SK-N-SH (cell line): ENCODE data around the gene SEPTIN10. TPM values are rescaled to one million over a fixed set of nuclear protein-coding genes. Genes with fewer than 3 reads are reported as not detected.

Experiments
- CTCF ChIA-PET: fragments of 300-600, 350-600 bp; formaldehyde crosslinking; extraction: SDS; loops from one replicate; lab custom pipeline; 2021; lab: Yijun Ruan, JAX
- POLR2A ChIA-PET: fragments of 350-600 bp; sonication (Branson Sonifier 250); formaldehyde crosslinking; extraction: SDS; loops from one replicate; lab custom pipeline; 2020; ENCODE audit warnings: antibody characterized with exemption, inconsistent platforms; lab: Yijun Ruan, JAX
- DNase-seq: peaks from one replicate; pipeline ENCODE4 v3.0.0; 2012
- H2AFZ ChIP-seq: fragments of 200-600 bp; sonication (generic); 2 replicates; pipeline ENCODE4 v1.8.1; 2016; ENCODE audit warnings: antibody characterized with exemption, mild to moderate bottlenecking, low read depth
- H3F3A ChIP-seq: fragments of 200-600 bp; sonication (generic); replicated peaks from 2 replicates; pipeline ENCODE3; 2016; ENCODE audit warnings: antibody characterized with exemption, mild to moderate bottlenecking; ENCODE audit not compliant: insufficient read depth
- H3K27ac ChIP-seq, 2 experiments: fragments of 200-500 bp in 1 of 2; fragments of 200-600 bp in 1 of 2; sonication (Bioruptor generic) in 1 of 2; sonication (generic), shearing (Covaris generic) in 1 of 2; 2 replicates each; pipeline versions ENCODE4 v1.5.1 to v1.6.1; 2014 to 2016; ENCODE audit warnings: low read depth in 2 of 2, inconsistent platforms in 1 of 2, low read length in 1 of 2, mild to moderate bottlenecking in 1 of 2, mixed read lengths in 1 of 2
- H3K27me3 ChIP-seq: fragments of 200-600 bp; sonication (generic), shearing (Covaris generic); 2 replicates; pipeline ENCODE4 v1.6.1; 2016; ENCODE audit warnings: mixed run types; ENCODE audit not compliant: insufficient read depth
- H3K36me3 ChIP-seq, 2 experiments: fragments of 200-500 bp in 1 of 2; fragments of 200-600 bp in 1 of 2; sonication (Bioruptor generic) in 1 of 2; sonication (generic) in 1 of 2; replicated peaks in 1 of 2; 2 replicates each; pipeline versions ENCODE3 to v1.5.1; 2014 to 2016; ENCODE audit warnings: low read length in 1 of 2, mild to moderate bottlenecking in 1 of 2; ENCODE audit not compliant: insufficient read depth in 2 of 2, control insufficient read depth in 1 of 2
- H3K4me1 ChIP-seq, 2 experiments: fragments of 200-500 bp in 1 of 2; fragments of 200-600 bp in 1 of 2; sonication (Bioruptor generic) in 1 of 2; sonication (generic), shearing (Covaris generic) in 1 of 2; 2 replicates each; pipeline versions ENCODE4 v1.5.1 to v1.6.1; 2014 to 2016; ENCODE audit warnings: low read depth in 1 of 2, low read length in 1 of 2, mixed run types in 1 of 2; ENCODE audit not compliant: insufficient read depth in 2 of 2, control insufficient read depth in 1 of 2
- H3K4me2 ChIP-seq: fragments of 200-600 bp; sonication (generic), shearing (Covaris generic); 2 replicates; pipeline ENCODE4 v1.6.1; 2017; ENCODE audit warnings: mixed run types
- H3K4me3 ChIP-seq, 2 experiments: fragments of 200-500 bp in 1 of 2; fragments of 200-600 bp in 1 of 2; sonication (Bioruptor generic) in 1 of 2; sonication (generic), shearing (Covaris generic) in 1 of 2; 2 replicates each; pipeline versions ENCODE4 v1.5.1 to v1.8.1; 2014 to 2016; ENCODE audit warnings: low read depth in 2 of 2, inconsistent platforms in 1 of 2, low read length in 1 of 2, mild to moderate bottlenecking in 1 of 2, mixed read lengths in 1 of 2, moderate library complexity in 1 of 2
- H3K79me2 ChIP-seq: fragments of 200-600 bp; sonication (generic); 2 replicates; pipeline ENCODE4 v1.8.1; 2017; ENCODE audit warnings: mild to moderate bottlenecking; ENCODE audit not compliant: insufficient read depth
- H3K9ac ChIP-seq: fragments of 200-600 bp; sonication (generic); 2 replicates; pipeline ENCODE4 v1.6.1; 2017; ENCODE audit warnings: mixed run types
- H3K9me2 ChIP-seq: fragments of 200-600 bp; sonication (generic); 2 replicates; pipeline ENCODE4 v1.6.1; 2017; ENCODE audit warnings: mixed run types
- H3K9me3 ChIP-seq: fragments of 200-600 bp; sonication (generic); 2 replicates; pipeline ENCODE4 v1.6.1; 2017; ENCODE audit warnings: mixed run types, mild to moderate bottlenecking, moderate library complexity
- H4K20me1 ChIP-seq: fragments of 200-600 bp; sonication (generic); 2 replicates; pipeline ENCODE4 v1.6.1; 2017; ENCODE audit warnings: mild to moderate bottlenecking, mixed run types; ENCODE audit not compliant: insufficient read depth
- ELF1 ChIP-seq: IDR thresholded peaks from 2 replicates; pipeline ENCODE4 v1.4.0; 2012
- EP300 ChIP-seq, 2 experiments: IDR thresholded peaks; 2 replicates each; pipeline versions ENCODE4 v1.4.0 to v1.6.1; 2012; ENCODE audit warnings: borderline replicate concordance in 1 of 2, low read depth in 1 of 2, low read length in 1 of 2
- EZH2phosphoT487 ChIP-seq: fragments of 200-600 bp; sonication (generic); IDR thresholded peaks from 2 replicates; pipeline ENCODE4 v1.6.1; 2017; ENCODE audit warnings: low read depth, mixed run types, mild to moderate bottlenecking, antibody characterized with exemption, moderate library complexity, borderline replicate concordance
- FOXM1 ChIP-seq: IDR thresholded peaks from 2 replicates; pipeline ENCODE4 v1.4.0; 2012; ENCODE audit warnings: low read depth, mild to moderate bottlenecking
- MEF2A ChIP-seq: IDR thresholded peaks from 2 replicates; pipeline ENCODE4 v1.4.0; 2012; ENCODE audit warnings: low read depth, borderline replicate concordance
- MXI1 ChIP-seq: IDR thresholded peaks from 2 replicates; pipeline ENCODE4 v1.6.1; 2012; ENCODE audit warnings: mild to moderate bottlenecking, low read depth, low read length, improper control_type of control experiment
- NRF1 ChIP-seq: IDR thresholded peaks from 2 replicates; pipeline ENCODE4 v1.6.1; 2012; ENCODE audit warnings: low read depth, mild to moderate bottlenecking, low read length
- POLR2AphosphoS5 ChIP-seq: IDR thresholded peaks from 2 replicates; pipeline ENCODE4 v1.6.1; 2012; ENCODE audit warnings: low read depth, low read length
- RAD21 ChIP-seq: IDR thresholded peaks from 2 replicates; pipeline ENCODE4 v1.6.1; 2012; ENCODE audit warnings: mild to moderate bottlenecking, low read length
- RCOR1 ChIP-seq: fragments of 150-350 bp; IDR thresholded peaks from 2 replicates; pipeline ENCODE4 v1.6.1; 2017; ENCODE audit warnings: antibody characterized with exemption, low read length
- RFX5 ChIP-seq: IDR thresholded peaks from 2 replicates; pipeline ENCODE4 v1.6.1; 2012; ENCODE audit warnings: mild to moderate bottlenecking, improper control_type of control experiment, low read length
- RXRA ChIP-seq: IDR thresholded peaks from 2 replicates; pipeline ENCODE4 v1.4.0; 2012; ENCODE audit warnings: low read depth, mild to moderate bottlenecking, borderline replicate concordance
- TAF1 ChIP-seq: IDR thresholded peaks from 2 replicates; pipeline ENCODE4 v1.6.1; 2012; ENCODE audit warnings: low read depth, mild to moderate bottlenecking, low read length, moderate library complexity, borderline replicate concordance
- TCF12 ChIP-seq: IDR thresholded peaks from 2 replicates; pipeline ENCODE4 v1.4.0; 2012
- TEAD4 ChIP-seq: IDR thresholded peaks from 2 replicates; pipeline ENCODE4 v1.4.0; 2012; ENCODE audit warnings: mild to moderate bottlenecking, borderline replicate concordance; ENCODE audit not compliant: insufficient read depth
- WGBS: methylation state at CpG from one replicate; pipeline ENCODE4 v1.1.6; 2017; ENCODE audit warnings: low lambda C conversion rate; 5-methylcytosine and 5-hydroxymethylcytosine counted together
- polyA plus RNA-seq, 3 experiments: library from polyadenylated mRNA; depleted of rRNA; stranded (reverse); fragments of >200 nt; gene quantifications; 2 replicates each; pipeline ENCODE4 v1.2.3, GENCODE V29; 2012
- TF ChIP-seq, protein P1 (sequence below): fragments of 150-350 bp; IDR thresholded peaks from 2 replicates; pipeline ENCODE4 v1.6.1; 2017; ENCODE audit warnings: antibody characterized with exemption, low read length, low read depth, borderline replicate concordance
- TF ChIP-seq, protein P2 (sequence below): fragments of 150-350 bp; IDR thresholded peaks from 2 replicates; pipeline ENCODE4 v1.6.1; 2016; ENCODE audit warnings: mild to moderate bottlenecking, low read depth, low read length
- TF ChIP-seq, protein P3 (sequence below): IDR thresholded peaks from 2 replicates; pipeline ENCODE4 v1.4.0; 2012; ENCODE audit warnings: low read depth, borderline replicate concordance
- TF ChIP-seq, protein P4 (sequence below): IDR thresholded peaks from 2 replicates; pipeline ENCODE4 v1.4.0; 2012; ENCODE audit warnings: low read depth, borderline replicate concordance

The SEPTIN10 gene
- polyA plus RNA-seq, 1 of the 3 experiments (the other 2 are of a cell fraction) = 46.5 TPM

DNA sequence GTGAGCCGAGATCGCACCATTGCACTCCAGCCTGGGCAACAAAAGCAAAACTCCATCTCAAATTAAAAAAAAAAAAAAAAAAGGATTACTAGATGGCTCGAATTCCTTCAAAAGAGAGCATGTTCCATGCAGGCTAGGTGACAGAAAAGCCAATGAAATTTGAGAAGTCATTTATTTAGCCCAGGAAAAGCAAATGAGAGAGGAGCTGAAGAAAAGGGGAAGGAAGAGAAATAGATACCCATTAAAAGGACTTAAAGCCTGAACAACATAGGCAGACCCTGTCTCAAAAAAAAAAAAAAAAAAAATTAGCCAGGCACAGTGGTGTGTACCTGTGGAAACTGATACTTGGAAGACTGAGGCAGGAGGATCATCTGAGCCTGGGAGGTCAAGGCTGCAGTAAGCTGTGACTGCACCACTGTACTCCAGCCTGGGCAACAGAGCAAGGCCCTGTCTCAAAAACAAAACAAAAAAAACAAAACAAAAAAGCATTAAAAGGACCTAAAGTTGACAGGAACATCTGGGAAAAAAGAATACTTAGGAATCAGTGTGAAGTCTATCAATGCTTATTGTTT lies 11.1 kb downstream of the SEPTIN10 start:
- peaks cover 99% of the 10 kb centered on the region for H3K79me2 ChIP-seq
- POLR2A ChIA-PET = interaction anchor here (0.7 kb wide), 1 partner anchor 8 kb away, joined by 3 read pairs; no protein-coding TSS in a partner anchor
- CTCF ChIA-PET = interaction anchor here (0.9 to 1.4 kb wide), 2 partner anchors 11 to 56 kb away, joined by 3 read pairs; partner anchors contain the start of genes SEPTIN10 and SOWAHC
- no peak overlapping the region for H2AFZ ChIP-seq
- TF ChIP-seq TCF12 (no peak), EP300 (IDR thresholded peaks at IDR 0.05; ENCODE audit: borderline replicate concordance in 1 of 2, low read depth in 1 of 2, low read length in 1 of 2) (no peak), EZH2phosphoT487 (no peak), RAD21 (no peak), MXI1 (no peak), RFX5 (no peak), RCOR1 (no peak)
- TF ChIP-seq, protein P1, sequence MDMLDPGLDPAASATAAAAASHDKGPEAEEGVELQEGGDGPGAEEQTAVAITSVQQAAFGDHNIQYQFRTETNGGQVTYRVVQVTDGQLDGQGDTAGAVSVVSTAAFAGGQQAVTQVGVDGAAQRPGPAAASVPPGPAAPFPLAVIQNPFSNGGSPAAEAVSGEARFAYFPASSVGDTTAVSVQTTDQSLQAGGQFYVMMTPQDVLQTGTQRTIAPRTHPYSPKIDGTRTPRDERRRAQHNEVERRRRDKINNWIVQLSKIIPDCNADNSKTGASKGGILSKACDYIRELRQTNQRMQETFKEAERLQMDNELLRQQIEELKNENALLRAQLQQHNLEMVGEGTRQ = no peak
- TF ChIP-seq, protein P2, sequence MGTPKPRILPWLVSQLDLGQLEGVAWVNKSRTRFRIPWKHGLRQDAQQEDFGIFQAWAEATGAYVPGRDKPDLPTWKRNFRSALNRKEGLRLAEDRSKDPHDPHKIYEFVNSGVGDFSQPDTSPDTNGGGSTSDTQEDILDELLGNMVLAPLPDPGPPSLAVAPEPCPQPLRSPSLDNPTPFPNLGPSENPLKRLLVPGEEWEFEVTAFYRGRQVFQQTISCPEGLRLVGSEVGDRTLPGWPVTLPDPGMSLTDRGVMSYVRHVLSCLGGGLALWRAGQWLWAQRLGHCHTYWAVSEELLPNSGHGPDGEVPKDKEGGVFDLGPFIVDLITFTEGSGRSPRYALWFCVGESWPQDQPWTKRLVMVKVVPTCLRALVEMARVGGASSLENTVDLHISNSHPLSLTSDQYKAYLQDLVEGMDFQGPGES = no peak
- TF ChIP-seq, protein P3, sequence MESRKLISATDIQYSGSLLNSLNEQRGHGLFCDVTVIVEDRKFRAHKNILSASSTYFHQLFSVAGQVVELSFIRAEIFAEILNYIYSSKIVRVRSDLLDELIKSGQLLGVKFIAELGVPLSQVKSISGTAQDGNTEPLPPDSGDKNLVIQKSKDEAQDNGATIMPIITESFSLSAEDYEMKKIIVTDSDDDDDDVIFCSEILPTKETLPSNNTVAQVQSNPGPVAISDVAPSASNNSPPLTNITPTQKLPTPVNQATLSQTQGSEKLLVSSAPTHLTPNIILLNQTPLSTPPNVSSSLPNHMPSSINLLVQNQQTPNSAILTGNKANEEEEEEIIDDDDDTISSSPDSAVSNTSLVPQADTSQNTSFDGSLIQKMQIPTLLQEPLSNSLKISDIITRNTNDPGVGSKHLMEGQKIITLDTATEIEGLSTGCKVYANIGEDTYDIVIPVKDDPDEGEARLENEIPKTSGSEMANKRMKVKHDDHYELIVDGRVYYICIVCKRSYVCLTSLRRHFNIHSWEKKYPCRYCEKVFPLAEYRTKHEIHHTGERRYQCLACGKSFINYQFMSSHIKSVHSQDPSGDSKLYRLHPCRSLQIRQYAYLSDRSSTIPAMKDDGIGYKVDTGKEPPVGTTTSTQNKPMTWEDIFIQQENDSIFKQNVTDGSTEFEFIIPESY = no peak
- no peak for DNase-seq
- H3K9me2 ChIP-seq = no peaks in the 10 kb centered on the region
- WGBS = 97% methylated on average over 3 of the region's 3 CpGs
- no peak overlapping the region for H3K4me2 ChIP-seq
- H3K36me3 ChIP-seq = peaks cover 2 to 3% of the 10 kb centered on the region in 2 experiments
- H3K27me3 ChIP-seq = no peaks in the 10 kb centered on the region
- peaks cover 11% of the 10 kb centered on the region for H3F3A ChIP-seq
- H3K4me1 ChIP-seq = peaks cover 0 to 21% of the 10 kb centered on the region in 2 experiments
- H3K27ac ChIP-seq = no peak overlapping the region
- H4K20me1 ChIP-seq = peaks cover 46% of the 10 kb centered on the region
- H3K9ac ChIP-seq = no peak overlapping the region
- no peaks in the 10 kb centered on the region for H3K9me3 ChIP-seq
- no peak overlapping the region for H3K4me3 ChIP-seq

DNA sequence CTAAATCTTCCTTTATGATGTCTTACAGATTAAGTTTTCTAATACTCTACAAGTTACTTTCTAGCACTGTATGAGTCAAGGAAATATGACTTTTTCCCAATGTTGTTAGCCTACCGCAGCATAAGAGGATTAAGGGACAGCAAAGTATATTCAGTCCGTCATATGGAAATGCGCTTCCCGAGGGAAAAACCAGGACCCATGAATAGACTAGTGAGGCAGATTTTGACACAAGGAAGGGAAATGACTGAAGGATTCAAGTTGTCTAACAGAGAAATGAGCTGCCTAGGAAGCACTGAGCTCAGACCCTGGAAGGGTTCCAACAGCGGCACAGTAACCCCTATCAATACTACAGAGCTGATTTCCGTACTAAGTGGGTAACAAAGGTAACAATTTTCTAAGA lies 12.0 kb downstream of the SEPTIN10 start:
- Histone ChIP-seq H3K79me2 (peaks cover 99% of the 10 kb centered on the region), H2AFZ (no peak overlapping the region), H4K20me1 (peaks cover 55% of the 10 kb centered on the region), H3K36me3 (peaks cover 2 to 3% of the 10 kb centered on the region in 2 experiments), H3K4me3 (no peak overlapping the region), H3K4me2 (no peak overlapping the region), H3K4me1 (peaks cover 0 to 16% of the 10 kb centered on the region in 2 experiments; a peak in 3 of 4 replicates), H3F3A (peaks cover 6% of the 10 kb centered on the region), H3K27ac (no peak overlapping the region), H3K9me3 (no peaks in the 10 kb centered on the region), H3K9ac (no peak overlapping the region), H3K9me2 (no peaks in the 10 kb centered on the region), H3K27me3 (no peaks in the 10 kb centered on the region)
- CTCF ChIA-PET = interaction anchor here (0.9 to 2.1 kb wide), 3 partner anchors 12 to 56 kb away, joined by 3 to 9 read pairs (median 3); partner anchors contain the start of genes SEPTIN10 and SOWAHC
- POLR2A ChIA-PET = interaction anchor here (0.7 kb wide), 1 partner anchor 7 kb away, joined by 3 read pairs; no protein-coding TSS in a partner anchor
- 99% methylated on average over 6 of the region's 6 CpGs for WGBS
- DNase-seq = no peak
- no peak for TF ChIP-seq ELF1
- TF ChIP-seq, protein P4, sequence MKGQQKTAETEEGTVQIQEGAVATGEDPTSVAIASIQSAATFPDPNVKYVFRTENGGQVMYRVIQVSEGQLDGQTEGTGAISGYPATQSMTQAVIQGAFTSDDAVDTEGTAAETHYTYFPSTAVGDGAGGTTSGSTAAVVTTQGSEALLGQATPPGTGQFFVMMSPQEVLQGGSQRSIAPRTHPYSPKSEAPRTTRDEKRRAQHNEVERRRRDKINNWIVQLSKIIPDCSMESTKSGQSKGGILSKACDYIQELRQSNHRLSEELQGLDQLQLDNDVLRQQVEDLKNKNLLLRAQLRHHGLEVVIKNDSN = no peak
- TF ChIP-seq, protein P2 = no peak
- TF ChIP-seq MEF2A = no peak
- no peak for TF ChIP-seq POLR2AphosphoS5
- TF ChIP-seq TAF1 = no peak
- no peak for TF ChIP-seq RXRA
- no peak for TF ChIP-seq FOXM1
- no peak for TF ChIP-seq RAD21
- TF ChIP-seq TEAD4 = no peak
- TF ChIP-seq NRF1 = no peak
- no peak for TF ChIP-seq EP300 (IDR thresholded peaks at IDR 0.05; ENCODE audit: borderline replicate concordance in 1 of 2, low read depth in 1 of 2, low read length in 1 of 2)
